MM.1S (cell line): ENCODE measurements around the gene FCHSD2.
A peak's percentile ranks its signal among the peaks of the same experiment; 100 is the strongest.

Experiments used
- DNase-seq: peaks from one replicate; pipeline ENCODE4 v3.0.0-alpha.2; 2015
- H2AFZ ChIP-seq: fragments of 300-600 bp; sonication (generic); 2 replicates; pipeline ENCODE4 v1.6.0; 2016; ENCODE audit warnings: antibody characterized with exemption, low read length
- H3F3A ChIP-seq: fragments of 300-600 bp; sonication (generic); 2 replicates; pipeline ENCODE4 v1.6.1; 2016; ENCODE audit warnings: mild to moderate bottlenecking, antibody characterized with exemption, low read length, moderate library complexity, mixed read lengths; ENCODE audit not compliant: insufficient read depth
- H3K27ac ChIP-seq: fragments of 300-600 bp; sonication (generic); 2 replicates; pipeline ENCODE4 v1.5.1; 2016; ENCODE audit warnings: mild to moderate bottlenecking, low read length
- H3K27me3 ChIP-seq: fragments of 300-600 bp; sonication (generic); replicated peaks from 2 replicates; pipeline ENCODE4 v1.6.0; 2016; ENCODE audit warnings: low read length; ENCODE audit not compliant: insufficient read depth
- H3K36me3 ChIP-seq: fragments of 300-600 bp; sonication (generic); replicated peaks from 2 replicates; pipeline ENCODE4 v1.6.1; 2016; ENCODE audit warnings: mild to moderate bottlenecking, low read length, mixed read lengths; ENCODE audit not compliant: insufficient read depth
- H3K4me1 ChIP-seq: fragments of 300-600 bp; sonication (generic); 2 replicates; pipeline ENCODE4 v1.6.1; 2016; ENCODE audit warnings: low read length, mixed read lengths
- H3K4me2 ChIP-seq: fragments of 300-600 bp; sonication (generic); 2 replicates; pipeline ENCODE4 v1.6.0; 2016; ENCODE audit warnings: low read depth, low read length
- H3K4me3 ChIP-seq: fragments of 300-600 bp; sonication (generic); 2 replicates; pipeline ENCODE4 v1.5.1; 2016; ENCODE audit warnings: low read length, mixed read lengths
- H3K79me2 ChIP-seq: fragments of 300-600 bp; sonication (generic); 2 replicates; pipeline ENCODE4 v1.6.1; 2016; ENCODE audit warnings: mixed run types, low read length, mixed read lengths
- H3K9ac ChIP-seq: fragments of 300-600 bp; sonication (generic); 2 replicates; pipeline ENCODE4 v1.6.1; 2016; ENCODE audit warnings: low read length, mixed read lengths
- H3K9me2 ChIP-seq: fragments of 300-600 bp; sonication (generic); replicated peaks from 2 replicates; pipeline ENCODE4 v1.6.1; 2016; ENCODE audit warnings: mild to moderate bottlenecking, low read length, mixed read lengths; ENCODE audit not compliant: insufficient read depth
- H3K9me3 ChIP-seq: fragments of 300-600 bp; sonication (generic); replicated peaks from 2 replicates; pipeline ENCODE4 v1.6.1; 2016; ENCODE audit warnings: mild to moderate bottlenecking, low read length, mixed read lengths; ENCODE audit not compliant: insufficient read depth
- H4K20me1 ChIP-seq: fragments of 300-600 bp; sonication (generic); 2 replicates; pipeline ENCODE4 v1.6.1; 2016; ENCODE audit warnings: mild to moderate bottlenecking, low read length, moderate library complexity, mixed read lengths; ENCODE audit not compliant: insufficient read depth
- CTCF ChIP-seq: fragments of 300-600 bp; sonication (generic); IDR thresholded peaks from 2 replicates; pipeline ENCODE4 v1.5.1; 2016; ENCODE audit warnings: antibody characterized with exemption, low read length, mixed read lengths
- EZH2 ChIP-seq: fragments of 300-600 bp; sonication (generic); optimal IDR thresholded peaks from 2 replicates; pipeline ENCODE3; 2017; ENCODE audit warnings: low read depth, mild to moderate bottlenecking, antibody characterized with exemption, low read length, mixed read lengths
- EZH2phosphoT487 ChIP-seq: fragments of 300-600 bp; sonication (generic); IDR thresholded peaks from 2 replicates; pipeline ENCODE4 v1.6.1; 2018; ENCODE audit warnings: antibody characterized with exemption, low read length

The FCHSD2 gene

GRCh38 chr11:73160005-73160760 lies 18.1 kb upstream of the FCHSD2 start:
- no peak for DNase-seq
- H3K36me3 ChIP-seq: no peaks in the 10 kb centered on the region
- H3K9me3 ChIP-seq: no peaks in the 10 kb centered on the region
- no peak overlapping the region for H2AFZ ChIP-seq
- no peak for TF ChIP-seq EZH2phosphoT487
- no peak for TF ChIP-seq CTCF
- TF ChIP-seq EZH2: no peak
- H3F3A ChIP-seq: peaks cover 21% of the 10 kb centered on the region
- peaks cover 38% of the 10 kb centered on the region for H3K4me1 ChIP-seq
- no peaks in the 10 kb centered on the region for H3K79me2 ChIP-seq
- no peaks in the 10 kb centered on the region for H3K27me3 ChIP-seq
- no peaks in the 10 kb centered on the region for H3K9me2 ChIP-seq
- H3K27ac ChIP-seq: no peak overlapping the region
- no peak overlapping the region for H3K4me3 ChIP-seq
- H4K20me1 ChIP-seq: no peaks in the 10 kb centered on the region
- H3K4me2 ChIP-seq: no peak overlapping the region
- H3K9ac ChIP-seq: no peak overlapping the region

GRCh38 chr11:73159297-73159696 lies 17.2 kb upstream of the FCHSD2 start:
- Histone ChIP-seq H3K36me3 (no peaks in the 10 kb centered on the region), H3K79me2 (no peaks in the 10 kb centered on the region), H4K20me1 (no peaks in the 10 kb centered on the region), H3K9ac (no peak overlapping the region), H3F3A (peaks cover 30% of the 10 kb centered on the region), H3K4me2 (no peak overlapping the region), H3K9me2 (no peaks in the 10 kb centered on the region), H3K4me3 (no peak overlapping the region), H3K4me1 (peaks cover 47% of the 10 kb centered on the region), H2AFZ (no peak overlapping the region), H3K9me3 (no peaks in the 10 kb centered on the region), H3K27ac (no peak overlapping the region), H3K27me3 (no peaks in the 10 kb centered on the region)
- no peak for DNase-seq
- no peak for TF ChIP-seq CTCF
- TF ChIP-seq EZH2: no peak
- no peak for TF ChIP-seq EZH2phosphoT487

- Histone ChIP-seq H3K9ac (no peak overlapping the region; the same call in 1 of the 2 replicates), H3K4me2 (peak overlapping the region; percentile 57; the same call in 1 of the 2 replicates), H3K27ac (peak overlapping the region; percentile 99; the same call in 1 of the 2 replicates), H3K27me3 (no peaks in the 10 kb centered on the region), H3K9me2 (no peaks in the 10 kb centered on the region), H3K9me3 (no peaks in the 10 kb centered on the region), H3K79me2 (no peaks in the 10 kb centered on the region), H2AFZ (no peak overlapping the region), H3F3A (peaks cover 38% of the 10 kb centered on the region), H3K4me1 (peaks cover 55% of the 10 kb centered on the region), H3K4me3 (no peak overlapping the region), H3K36me3 (no peaks in the 10 kb centered on the region), H4K20me1 (no peaks in the 10 kb centered on the region)
- TF ChIP-seq EZH2phosphoT487 (no peak), EZH2 (no peak), CTCF (no peak)
- DNase-seq: no peak
These were observed 16.4 kb upstream of the FCHSD2 start for GRCh38 chr11:73158356-73159051.
